HepG2 (cell line): ENCODE results near the gene HDAC10. TPM values are rescaled to one million over a fixed set of nuclear protein-coding genes. Genes with fewer than 3 reads are reported as not detected.

Experiments
- ATAC-seq: fragments of 200-7000 bp; cut with Tn5 transposase; 3 replicates; pipeline ENCODE4 v1.9.1; 2020; ENCODE audit warnings: mild to moderate bottlenecking, moderate library complexity
- BruUV-seq: library from RNA; stranded (reverse); fragments of 400-500 nt; replicated peaks from 2 replicates; lab custom pipeline; 2021; lab: Mats Ljungman, UMichigan
- CTCF ChIA-PET: fragments of 300-600 bp; formaldehyde crosslinking; extraction: SDS; loops from one replicate; lab custom pipeline; 2021; ENCODE audit warnings: low total read pairs, inconsistent platforms, low intra/inter-chr PET ratio; lab: Yijun Ruan, JAX
- POLR2A ChIA-PET: fragments of 350-600 bp; sonication (Branson Sonifier 250); formaldehyde crosslinking; loops from one replicate; lab custom pipeline; 2020; ENCODE audit warnings: antibody characterized with exemption, inconsistent platforms; lab: Yijun Ruan, JAX
- DNase-seq: peaks from one replicate; pipeline ENCODE4 v3.0.0-alpha.2; 2015; ENCODE audit warnings: low spot score
- FAIRE-seq: peaks from 3 replicates; lab custom pipeline; 2011; peaks lifted over from hg19 to GRCh38; lab: Jason Lieb, UNC
- H2AFZ ChIP-seq: one replicate; pipeline ENCODE4 v1.6.1; 2011; ENCODE audit warnings: low read length, inconsistent platforms
- H3K27ac ChIP-seq: fragments of 300-600 bp; 3 replicates; pipeline ENCODE4 v1.8.0; 2011; ENCODE audit warnings: mixed run types, mild to moderate bottlenecking, mixed read lengths, low read length, inconsistent platforms; ENCODE audit not compliant: insufficient read depth; ENCODE audit errors: extremely low read length
- H3K27me3 ChIP-seq, 2 experiments: fragments of 200-600 bp in 1 of 2; 2 replicates in 1 of 2; 3 replicates in 1 of 2; pipeline versions ENCODE4 v1.6.0 to v1.8.0; 2011; ENCODE audit warnings: low read length in 2 of 2, mild to moderate bottlenecking in 2 of 2, moderate library complexity in 2 of 2, inconsistent platforms in 1 of 2; ENCODE audit not compliant: insufficient read depth in 2 of 2, control insufficient read depth in 1 of 2
- H3K36me3 ChIP-seq, 2 experiments: fragments of 200-600 bp in 1 of 2; replicated peaks in 1 of 2; 2 replicates in 1 of 2; 3 replicates in 1 of 2; pipeline versions ENCODE4 v1.5.1 to v1.8.0; 2011; ENCODE audit warnings: low read length in 2 of 2, inconsistent platforms in 1 of 2; ENCODE audit not compliant: insufficient read depth in 2 of 2, control insufficient read depth in 1 of 2
- H3K4me1 ChIP-seq: 2 replicates; pipeline ENCODE4 v1.5.1; 2012; ENCODE audit warnings: low read length, inconsistent platforms; ENCODE audit not compliant: insufficient read depth
- H3K4me2 ChIP-seq: 2 replicates; pipeline ENCODE4 v1.6.0; 2011; ENCODE audit warnings: low read depth, low read length, inconsistent platforms
- H3K4me3 ChIP-seq, 3 experiments: fragments of 200-600 bp in 1 of 3; sonication (generic), shearing (Covaris generic) in 1 of 3; replicated peaks in 1 of 3; 2 replicates each; pipeline ENCODE4 v1.5.1; 2011 to 2016; ENCODE audit warnings: low read length in 3 of 3, inconsistent platforms in 2 of 3, low read depth in 2 of 3, mild to moderate bottlenecking in 2 of 3, control low read depth in 1 of 3, mixed read lengths in 1 of 3; ENCODE audit not compliant: insufficient read depth in 1 of 3
- H3K79me2 ChIP-seq: one replicate; pipeline ENCODE4 v1.6.1; 2011; ENCODE audit warnings: low read length, inconsistent platforms; ENCODE audit not compliant: insufficient read depth
- H3K9ac ChIP-seq: 2 replicates; pipeline ENCODE4 v1.6.0; 2011; ENCODE audit warnings: mild to moderate bottlenecking, low read depth, low read length, inconsistent platforms; ENCODE audit not compliant: insufficient read depth
- H3K9me3 ChIP-seq: 2 replicates; pipeline ENCODE4 v1.5.1; 2012; ENCODE audit warnings: mild to moderate bottlenecking, low read length
- H4K20me1 ChIP-seq: 2 replicates; pipeline ENCODE4 v1.6.0; 2011; ENCODE audit warnings: inconsistent platforms, mild to moderate bottlenecking, low read length, moderate library complexity; ENCODE audit not compliant: insufficient read depth
- CBX5 ChIP-seq: sonication (generic); formaldehyde crosslinking; IDR thresholded peaks from 2 replicates; pipeline ENCODE4 v1.4.0; 2020; ENCODE audit warnings: missing genetic modification reagents, borderline replicate concordance
- CTCF ChIP-seq: sonication (generic); formaldehyde crosslinking; IDR thresholded peaks from 2 replicates; pipeline ENCODE4 v1.5.0; 2020; ENCODE audit warnings: mild to moderate bottlenecking, missing genetic modification reagents, moderate library complexity
- ERF ChIP-seq: IDR thresholded peaks from 2 replicates; pipeline ENCODE4 v1.6.1; 2018; ENCODE audit warnings: missing biosample characterization, missing genetic modification reagents
- HNRNPK ChIP-seq: fragments of 200-400 bp; formaldehyde crosslinking; IDR thresholded peaks from 2 replicates; pipeline ENCODE4 v1.6.1; 2018; ENCODE audit warnings: low read length, low read depth, moderate library complexity, mild to moderate bottlenecking; ENCODE audit not compliant: poor library complexity, severe bottlenecking
- HNRNPLL ChIP-seq: fragments of 200-400 bp; formaldehyde crosslinking; IDR thresholded peaks from 2 replicates; pipeline ENCODE4 v1.6.1; 2017; ENCODE audit warnings: mild to moderate bottlenecking, low read depth, low read length; ENCODE audit not compliant: poor library complexity, severe bottlenecking
- KDM2A ChIP-seq: sonication (generic); formaldehyde crosslinking; IDR thresholded peaks from 2 replicates; pipeline ENCODE4 v1.4.0; 2020; ENCODE audit warnings: low read depth, missing genetic modification reagents, borderline replicate concordance
- KLF12 ChIP-seq: sonication (generic); formaldehyde crosslinking; IDR thresholded peaks from 2 replicates; pipeline ENCODE4 v1.4.0; 2020; ENCODE audit warnings: missing genetic modification reagents, borderline replicate concordance
- MAZ ChIP-seq, 2 experiments: sonication (generic) in 1 of 2; formaldehyde crosslinking in 1 of 2; IDR thresholded peaks; 2 replicates each; pipeline versions ENCODE4 v1.5.0 to v1.6.1; 2012 to 2020; ENCODE audit warnings: low read depth in 2 of 2, mild to moderate bottlenecking in 2 of 2, borderline replicate concordance in 1 of 2, improper control_type of control experiment in 1 of 2, low read length in 1 of 2, missing genetic modification reagents in 1 of 2, moderate library complexity in 1 of 2
- MXI1 ChIP-seq: IDR thresholded peaks from 3 replicates; pipeline ENCODE4 v1.6.1; 2012; ENCODE audit warnings: low read depth, low read length, inconsistent platforms, borderline replicate concordance
- PATZ1 ChIP-seq: sonication (generic); formaldehyde crosslinking; IDR thresholded peaks from 2 replicates; pipeline ENCODE4 v1.4.0; 2020; ENCODE audit warnings: missing genetic modification reagents
- PHF8 ChIP-seq: sonication (generic); formaldehyde crosslinking; IDR thresholded peaks from 2 replicates; pipeline ENCODE4 v1.5.0; 2020; ENCODE audit warnings: missing genetic modification reagents
- RFX1 ChIP-seq: fragments of 450-650 bp; IDR thresholded peaks from 2 replicates; pipeline ENCODE4 v1.6.1; 2017
- RFX3 ChIP-seq: IDR thresholded peaks from 2 replicates; pipeline ENCODE4 v1.6.1; 2016; ENCODE audit warnings: missing biosample characterization, missing genetic modification reagents
- SAP130 ChIP-seq: IDR thresholded peaks from 2 replicates; pipeline ENCODE4 v1.6.1; 2016; ENCODE audit warnings: low read depth
- SP5 ChIP-seq: IDR thresholded peaks from 2 replicates; pipeline ENCODE4 v1.6.1; 2016; ENCODE audit warnings: low read depth, borderline replicate concordance
- ZNF34 ChIP-seq: sonication (generic); formaldehyde crosslinking; IDR thresholded peaks from 2 replicates; pipeline ENCODE4 v1.4.0; 2020; ENCODE audit warnings: mild to moderate bottlenecking, missing genetic modification reagents, borderline replicate concordance
- WGBS: methylation state at CpG from one replicate; pipeline ENCODE4 v1.1.6; 2017; ENCODE audit warnings: low lambda C conversion rate; 5-methylcytosine and 5-hydroxymethylcytosine counted together
- in situ Hi-C: cut with HindIII; loops from 2 replicates; pipeline ENCODE4 v1.10.0; 2017; ENCODE audit warnings: low pct_unique_long_range_greater_than_20kb; ENCODE audit not compliant: extremely low pct_ligation_motif_present
- intact Hi-C: fragments of 100-400 bp; cut with micrococcal nuclease; formaldehyde crosslinking; loops from one replicate; pipeline ENCODE4 v1.10.0; 2022; ENCODE audit not compliant: unreplicated experiment
- polyA plus RNA-seq, 8 experiments: library from polyadenylated mRNA; depleted of rRNA in 3 of 8; stranded (reverse) in 7 of 8; unstranded in 1 of 8; fragments of >200 nt; fragmentation: Illumina TruSeq in 4 of 8; extraction: Trizol in 4 of 8; gene quantifications; 2 replicates each; pipeline versions ENCODE4 v1.2.1 to v1.2.3, GENCODE V29; 2011 to 2016; ENCODE audit warnings: low read depth in 4 of 8, missing spikeins in 1 of 8, mixed read lengths in 1 of 8; ENCODE audit not compliant: insufficient read depth in 1 of 8
- total RNA-seq, 5 experiments: library from RNA; depleted of rRNA; stranded (reverse); fragments of >200 nt; fragmentation: Illumina TruSeq; extraction: Trizol; gene quantifications; 2 replicates each; pipeline ENCODE4 v1.2.3, GENCODE V29; 2016; ENCODE audit warnings: low read depth in 1 of 5

The HDAC10 gene
- total and polyA plus RNA-seq, 2 of the 13 experiments (the other 11 are each of a cell fraction or from before 2014, with no cell fraction given) = 13.9 to 14.9 TPM

GRCh38 chr22:50271519-50271970 lies 20.5 kb upstream of the HDAC10 start:
- POLR2A ChIA-PET = interaction anchor here (1.2 to 1.6 kb wide), 2 partner anchors 9 to 23 kb away, joined by 3 to 7 read pairs; no protein-coding TSS in a partner anchor
- Histone ChIP-seq H3K9me3 (no peaks in the 10 kb centered on the region), H3K27me3 (peaks cover 10 to 36% of the 10 kb centered on the region in 2 experiments), H3K79me2 (no peaks in the 10 kb centered on the region), H3K4me2 (peak overlapping the region; percentile 74), H3K27ac (no peak overlapping the region)
- peak; percentile 34 for DNase-seq
- TF ChIP-seq ERF = no peak
- no peak for TF ChIP-seq PHF8 (CRISPR knock-in tag)
- TF ChIP-seq KLF12 (CRISPR knock-in tag) = peak; percentile 100
- peak; percentile 37; the same call in 1 of the 2 replicates for TF ChIP-seq MAZ (IDR thresholded peaks at IDR 0.05; ENCODE audit: borderline replicate concordance, low read depth, low read length)
- TF ChIP-seq MAZ (CRISPR knock-in tag; IDR thresholded peaks at IDR 0.05; ENCODE audit: low read depth) = 0 out of 2 replicates have a peak, but pooled peaks have one; percentile 33
- 0 out of 2 replicates have a peak, but pooled peaks have one; percentile 47 for TF ChIP-seq SP5 (CRISPR knock-in tag)
- TF ChIP-seq HNRNPLL = peak; percentile 21
- peak; percentile 40; the same call in 1 of the 2 replicates for TF ChIP-seq KDM2A
- peak; percentile 42 for TF ChIP-seq HNRNPK
- peak; percentile 51; the same call in 1 of the 2 replicates for TF ChIP-seq SAP130 (CRISPR knock-in tag)
- TF ChIP-seq CBX5 (CRISPR knock-in tag) = no peak
- peak; percentile 74 for TF ChIP-seq RFX3 (CRISPR knock-in tag)
- TF ChIP-seq CTCF = peak; percentile 54
- peak; percentile 65; the same call in 1 of the 3 replicates for TF ChIP-seq MXI1
- no peak for TF ChIP-seq ZNF34
- TF ChIP-seq RFX1 = peak; percentile 61; the same call in 1 of the 2 replicates
- TF ChIP-seq PATZ1 (CRISPR knock-in tag) = peak; percentile 85
- TF ChIP-seq, all 625 proteins: peak for 12
- H3K4me3 ChIP-seq = peak overlapping the region; percentile 28 to 62 (median 43); a peak in 4 of 6 replicates
- no peak for FAIRE-seq
- CTCF ChIA-PET = interaction anchor here (0.7 to 2.3 kb wide), 4 partner anchors 19 to 71 kb away, joined by 3 to 8 read pairs (median 3); partner anchors contain the start of genes DENND6B and PPP6R2
- no TSS peak for BruUV-seq
- H3K9ac ChIP-seq = no peak overlapping the region
- peak; percentile 45 for ATAC-seq
- peaks cover 0 to 4% of the 10 kb centered on the region in 2 experiments; a peak in 3 of 5 replicates for H3K36me3 ChIP-seq
- peaks cover 39% of the 10 kb centered on the region for H3K4me1 ChIP-seq
- 0% methylated on average over 4 of the region's 45 CpGs for WGBS
- H2AFZ ChIP-seq = no peak overlapping the region
- intact Hi-C loops = loop anchor here (2.0 kb wide), 1 partner anchor 71 kb away; the partner anchor contains the start of gene PPP6R2
- in situ Hi-C loops = no loop called here
- H4K20me1 ChIP-seq = peaks cover 10% of the 10 kb centered on the region; the same call in 1 of the 2 replicates
